ENCODE measurements around the gene FGF8. TPM values are rescaled to one million over a fixed set of nuclear protein-coding genes. Genes with fewer than 3 reads are reported as not detected.

FGF8 gene
- total RNA-seq, 1 experiment from 2014 or later, result not detected

- intact Hi-C loops (cut with micrococcal nuclease; ENCODE audit: unreplicated experiment), result no loop called here
Observed at GRCh38 chr10:101725296-101726114, 50.4 kb downstream of the FGF8 start.

DNA sequence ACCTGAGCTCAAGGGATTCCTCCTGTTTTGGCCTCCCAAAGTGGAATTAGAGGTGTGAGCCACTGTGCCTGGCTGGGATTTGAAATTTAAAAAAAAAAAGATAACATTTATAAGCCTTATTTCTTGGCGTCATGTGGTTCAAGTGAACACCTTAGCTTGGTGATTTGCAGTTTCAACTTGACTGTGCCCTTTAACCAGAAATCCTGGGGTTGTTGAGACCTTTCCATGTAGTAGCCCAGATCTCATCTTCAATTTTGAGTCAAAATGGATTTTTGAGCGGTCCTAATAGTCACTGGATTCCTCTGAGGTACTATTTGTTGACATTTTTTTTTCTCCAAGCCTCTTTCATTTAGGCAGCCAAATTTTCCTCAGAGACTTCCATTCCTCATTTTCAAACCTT lies 51.5 kb downstream of the FGF8 start:
- no TSS peak for BruUV-seq (replicated peaks)
- CTCF ChIA-PET, result no interaction called here
- H4K20me1 ChIP-seq (ENCODE audit: insufficient read depth), result no peaks in the 10 kb centered on the region
- no peaks in the 10 kb centered on the region for H3K9me3 ChIP-seq (ENCODE audit: insufficient read depth, low read depth)
- no peak overlapping the region for H3K27ac ChIP-seq
- intact Hi-C loops (cut with micrococcal nuclease; ENCODE audit: unreplicated experiment), result no loop called here
- no peaks in the 10 kb centered on the region for H3K79me2 ChIP-seq (ENCODE audit: low read depth)
- no peak overlapping the region for H2AFZ ChIP-seq
- DNase-seq, result no peak
- H3K4me1 ChIP-seq (replicated peaks; ENCODE audit: insufficient read depth), result no peaks in the 10 kb centered on the region
- no peak overlapping the region for H3K4me2 ChIP-seq
- H3K27me3 ChIP-seq (ENCODE audit: insufficient read depth, low read depth), result no peaks in the 10 kb centered on the region
- H3F3A ChIP-seq (ENCODE audit: insufficient read depth, low read depth), result no peaks in the 10 kb centered on the region
- H3K9me2 ChIP-seq (ENCODE audit: insufficient read depth), result no peaks in the 10 kb centered on the region
- POLR2A ChIA-PET (ENCODE audit: unreplicated experiment), result no interaction called here
- no peaks in the 10 kb centered on the region for H3K36me3 ChIP-seq (ENCODE audit: low read depth)
- H3K4me3 ChIP-seq, result no peak overlapping the region
- no peak for TF ChIP-seq EZH2 (IDR thresholded peaks at IDR 0.05; ENCODE audit: low read depth)
- TF ChIP-seq, protein P1, sequence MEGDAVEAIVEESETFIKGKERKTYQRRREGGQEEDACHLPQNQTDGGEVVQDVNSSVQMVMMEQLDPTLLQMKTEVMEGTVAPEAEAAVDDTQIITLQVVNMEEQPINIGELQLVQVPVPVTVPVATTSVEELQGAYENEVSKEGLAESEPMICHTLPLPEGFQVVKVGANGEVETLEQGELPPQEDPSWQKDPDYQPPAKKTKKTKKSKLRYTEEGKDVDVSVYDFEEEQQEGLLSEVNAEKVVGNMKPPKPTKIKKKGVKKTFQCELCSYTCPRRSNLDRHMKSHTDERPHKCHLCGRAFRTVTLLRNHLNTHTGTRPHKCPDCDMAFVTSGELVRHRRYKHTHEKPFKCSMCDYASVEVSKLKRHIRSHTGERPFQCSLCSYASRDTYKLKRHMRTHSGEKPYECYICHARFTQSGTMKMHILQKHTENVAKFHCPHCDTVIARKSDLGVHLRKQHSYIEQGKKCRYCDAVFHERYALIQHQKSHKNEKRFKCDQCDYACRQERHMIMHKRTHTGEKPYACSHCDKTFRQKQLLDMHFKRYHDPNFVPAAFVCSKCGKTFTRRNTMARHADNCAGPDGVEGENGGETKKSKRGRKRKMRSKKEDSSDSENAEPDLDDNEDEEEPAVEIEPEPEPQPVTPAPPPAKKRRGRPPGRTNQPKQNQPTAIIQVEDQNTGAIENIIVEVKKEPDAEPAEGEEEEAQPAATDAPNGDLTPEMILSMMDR (conservative IDR thresholded peaks at IDR 0.05), result no peak

More at GRCh38 chr10:101725296-101726114, 50.4 kb downstream of the FGF8 start:
- no TSS peak for BruUV-seq (replicated peaks)
- no peak overlapping the region for H3K27ac ChIP-seq
- ChIA-PET POLR2A (ENCODE audit: unreplicated experiment) (interaction anchor here (0.6 kb wide), 1 partner anchor 32 kb away, joined by 3 read pairs; no protein-coding TSS in a partner anchor), CTCF (no interaction called here)
- no peaks in the 10 kb centered on the region for H3K9me2 ChIP-seq (ENCODE audit: insufficient read depth)
- DNase-seq, result no peak
- no peaks in the 10 kb centered on the region for H3F3A ChIP-seq (ENCODE audit: insufficient read depth, low read depth)
- no peaks in the 10 kb centered on the region for H3K79me2 ChIP-seq (ENCODE audit: low read depth)
- no peak overlapping the region for H2AFZ ChIP-seq
- H3K27me3 ChIP-seq (ENCODE audit: insufficient read depth, low read depth), result no peaks in the 10 kb centered on the region
- H3K4me3 ChIP-seq, result no peak overlapping the region
- H3K36me3 ChIP-seq (ENCODE audit: low read depth), result no peaks in the 10 kb centered on the region
- H3K4me2 ChIP-seq, result no peak overlapping the region
- no peaks in the 10 kb centered on the region for H3K9me3 ChIP-seq (ENCODE audit: insufficient read depth, low read depth)
- no peaks in the 10 kb centered on the region for H4K20me1 ChIP-seq (ENCODE audit: insufficient read depth)
- no peaks in the 10 kb centered on the region for H3K4me1 ChIP-seq (replicated peaks; ENCODE audit: insufficient read depth)
- TF ChIP-seq, protein P1 (conservative IDR thresholded peaks at IDR 0.05), result no peak
- TF ChIP-seq EZH2 (IDR thresholded peaks at IDR 0.05; ENCODE audit: low read depth), result no peak

- no peaks in the 10 kb centered on the region for H3K36me3 ChIP-seq (ENCODE audit: low read depth)
- no peak overlapping the region for H2AFZ ChIP-seq
- CTCF ChIA-PET, result no interaction called here
- no peak for TF ChIP-seq EZH2 (IDR thresholded peaks at IDR 0.05; ENCODE audit: low read depth)
- TF ChIP-seq, protein P1 (conservative IDR thresholded peaks at IDR 0.05), result no peak
- H3K79me2 ChIP-seq (ENCODE audit: low read depth), result no peaks in the 10 kb centered on the region
- H3K27ac ChIP-seq, result no peak overlapping the region
- no peaks in the 10 kb centered on the region for H3K9me2 ChIP-seq (ENCODE audit: insufficient read depth)
- no peaks in the 10 kb centered on the region for H3K27me3 ChIP-seq (ENCODE audit: insufficient read depth, low read depth)
- no TSS peak for BruUV-seq (replicated peaks)
- H3K4me3 ChIP-seq, result no peak overlapping the region
- intact Hi-C loops (cut with micrococcal nuclease; ENCODE audit: unreplicated experiment), result no loop called here
- no peak for DNase-seq
- H3K4me2 ChIP-seq, result no peak overlapping the region
- H3K4me1 ChIP-seq (replicated peaks; ENCODE audit: insufficient read depth), result no peaks in the 10 kb centered on the region
- H3K9me3 ChIP-seq (ENCODE audit: insufficient read depth, low read depth), result no peaks in the 10 kb centered on the region
- H3F3A ChIP-seq (ENCODE audit: insufficient read depth, low read depth), result no peaks in the 10 kb centered on the region
- POLR2A ChIA-PET (ENCODE audit: unreplicated experiment), result no interaction called here
- no peaks in the 10 kb centered on the region for H4K20me1 ChIP-seq (ENCODE audit: insufficient read depth)
Observed at GRCh38 chr10:101723176-101723575, 52.7 kb downstream of the FGF8 start.
